K562 (cell line): ENCODE results near the gene PNPLA2. TPM values are rescaled to one million over a fixed set of nuclear protein-coding genes. Genes with fewer than 3 reads are reported as not detected.

Experiments
- ATAC-seq: fragments of 200-7000 bp; cut with Tn5 transposase; 3 replicates; pipeline ENCODE4 v1.9.1; 2020; ENCODE audit warnings: moderate library complexity
- BruUV-seq: library from RNA; stranded (reverse); fragments of 400-500 nt; replicated peaks from 2 replicates; lab custom pipeline; 2021; lab: Mats Ljungman, UMichigan
- CTCF ChIA-PET: fragments of 300-600 bp; formaldehyde crosslinking; extraction: SDS; loops from one replicate; lab custom pipeline; 2021; ENCODE audit warnings: low intra/inter-chr PET ratio; lab: Yijun Ruan, JAX
- POLR2A ChIA-PET: fragments of 300-600, 350-650 bp; sonication (Branson Sonifier 250); formaldehyde crosslinking; extraction: SDS; loops from one replicate; lab custom pipeline; 2021; ENCODE audit warnings: antibody characterized with exemption, inconsistent platforms; lab: Yijun Ruan, JAX
- DNase-seq, 4 experiments: peaks; one replicate each; pipeline versions ENCODE4 v3.0.0 to v3.0.0-alpha.2; 2011 to 2018; ENCODE audit warnings: low spot score in 3 of 4, mixed read lengths in 3 of 4; ENCODE audit errors: extremely low read depth in 1 of 4
- FAIRE-seq: peaks from 2 replicates; lab custom pipeline; 2011; peaks lifted over from hg19 to GRCh38; lab: Jason Lieb, UNC
- H2AFZ ChIP-seq: 2 replicates; pipeline ENCODE4 v1.6.0; 2011; ENCODE audit warnings: low read depth, low read length, control low read depth, inconsistent platforms
- H3K27ac ChIP-seq: fragments of 200-600 bp; 3 replicates; pipeline ENCODE4 v1.8.0; 2011; ENCODE audit warnings: low read depth, mild to moderate bottlenecking, control low read depth, inconsistent platforms, low read length, moderate library complexity, mixed read lengths; ENCODE audit errors: extremely low read depth
- H3K27me3 ChIP-seq, 2 experiments: fragments of 300-600 bp in 1 of 2; 2 replicates in 1 of 2; 3 replicates in 1 of 2; pipeline versions ENCODE4 v1.6.0 to v1.8.0; 2011; ENCODE audit warnings: inconsistent platforms in 2 of 2, low read length in 2 of 2, mild to moderate bottlenecking in 1 of 2, mixed read lengths in 1 of 2, moderate library complexity in 1 of 2; ENCODE audit not compliant: control insufficient read depth in 2 of 2, insufficient read depth in 2 of 2
- H3K36me3 ChIP-seq: fragments of 300-600 bp; 3 replicates; pipeline ENCODE4 v1.8.0; 2011; ENCODE audit warnings: mild to moderate bottlenecking, low read length, inconsistent platforms; ENCODE audit not compliant: control insufficient read depth, insufficient read depth
- H3K4me1 ChIP-seq, 2 experiments: fragments of 200-600 bp in 1 of 2; replicated peaks in 1 of 2; 2 replicates in 1 of 2; 3 replicates in 1 of 2; pipeline versions ENCODE4 v1.5.1 to v1.8.0; 2011; ENCODE audit warnings: inconsistent platforms in 2 of 2, low read length in 2 of 2, mild to moderate bottlenecking in 1 of 2, mixed read lengths in 1 of 2, moderate library complexity in 1 of 2; ENCODE audit not compliant: control insufficient read depth in 2 of 2, insufficient read depth in 2 of 2
- H3K4me2 ChIP-seq: 2 replicates; pipeline ENCODE4 v1.6.1; 2011; ENCODE audit warnings: low read length, control low read depth, inconsistent platforms, mixed read lengths; ENCODE audit not compliant: insufficient read depth
- H3K4me3 ChIP-seq: fragments of 200-600 bp; sonication (generic), shearing (Covaris generic); 2 replicates; pipeline ENCODE4 v1.5.1; 2016; ENCODE audit warnings: control low read depth, inconsistent platforms
- H3K79me2 ChIP-seq: fragments of 200-600 bp; 3 replicates; pipeline ENCODE4 v1.8.0; 2011; ENCODE audit warnings: low read length, inconsistent platforms; ENCODE audit not compliant: control insufficient read depth, insufficient read depth
- H3K9ac ChIP-seq, 2 experiments: 2 replicates each; pipeline versions ENCODE4 v1.6.0 to v1.6.1; 2011; ENCODE audit warnings: low read depth in 2 of 2, low read length in 2 of 2, control low read depth in 1 of 2, inconsistent platforms in 1 of 2, mild to moderate bottlenecking in 1 of 2, mixed read lengths in 1 of 2; ENCODE audit not compliant: insufficient read depth in 1 of 2
- H3K9me1 ChIP-seq: one replicate; pipeline ENCODE4 v1.6.0; 2011; ENCODE audit warnings: inconsistent platforms, mild to moderate bottlenecking, low read length, moderate library complexity; ENCODE audit not compliant: control insufficient read depth, insufficient read depth
- H3K9me3 ChIP-seq: replicated peaks from 2 replicates; pipeline ENCODE4 v1.5.1; 2011; ENCODE audit warnings: low read depth, low read length, inconsistent platforms; ENCODE audit not compliant: control insufficient read depth, insufficient read depth
- H4K20me1 ChIP-seq: replicated peaks from 2 replicates; pipeline ENCODE4 v1.6.1; 2011; ENCODE audit warnings: low read length, inconsistent platforms, mixed read lengths; ENCODE audit not compliant: control insufficient read depth, insufficient read depth
- CTCFL ChIP-seq: IDR thresholded peaks from 2 replicates; pipeline ENCODE4 v1.6.1; 2011; ENCODE audit warnings: borderline replicate concordance, low read depth, mild to moderate bottlenecking, moderate library complexity, low read length; ENCODE audit not compliant: insufficient read depth, poor library complexity, severe bottlenecking
- JUN ChIP-seq, 2 experiments: sonication (generic) in 1 of 2; formaldehyde crosslinking in 1 of 2; IDR thresholded peaks; 2 replicates each; pipeline versions ENCODE4 v1.6.1 to v1.8.0; 2012 to 2022; ENCODE audit warnings: borderline replicate concordance in 2 of 2, mild to moderate bottlenecking in 2 of 2, improper control_type of control experiment in 1 of 2, low read depth in 1 of 2, low read length in 1 of 2, missing genetic modification reagents in 1 of 2
- NRF1 ChIP-seq, 2 experiments: fragments of 450-650 bp; IDR thresholded peaks in 1 of 2; conservative IDR thresholded peaks in 1 of 2; 2 replicates each; pipeline ENCODE4 v1.6.1; 2014; ENCODE audit warnings: mild to moderate bottlenecking in 2 of 2
- SIN3A ChIP-seq, 2 experiments: fragments of 150-350 bp in 1 of 2; IDR thresholded peaks; 2 replicates each; pipeline ENCODE4 v1.6.1; 2011 to 2016; ENCODE audit warnings: borderline replicate concordance in 2 of 2, low read depth in 2 of 2, low read length in 2 of 2, mild to moderate bottlenecking in 2 of 2, moderate library complexity in 2 of 2; ENCODE audit not compliant: control insufficient read depth in 1 of 2
- SIRT6 ChIP-seq: IDR thresholded peaks from one replicate; pipeline ENCODE4 v1.6.1; 2012; ENCODE audit warnings: low read depth, mild to moderate bottlenecking, control low read depth, inconsistent platforms, low read length, moderate library complexity
- SMARCC2 ChIP-seq: fragments of 450-650 bp; IDR thresholded peaks from 2 replicates; pipeline ENCODE4 v1.6.1; 2017; ENCODE audit warnings: antibody characterized with exemption, moderate library complexity, mild to moderate bottlenecking, low read depth
- TSHZ1 ChIP-seq: fragments of 250-450 bp; sonication (Bioruptor Pico); IDR thresholded peaks from 2 replicates; pipeline ENCODE4 v1.4.0; 2020; ENCODE audit warnings: mild to moderate bottlenecking, moderate library complexity
- ZBTB33 ChIP-seq: sonication (generic); formaldehyde crosslinking; IDR thresholded peaks from 2 replicates; pipeline ENCODE4 v1.8.1; 2023; ENCODE audit warnings: mild to moderate bottlenecking, missing genetic modification reagents
- ZC3H8 ChIP-seq: fragments of 450-650 bp; IDR thresholded peaks from 2 replicates; pipeline ENCODE4 v1.6.1; 2017
- ZNF668 ChIP-seq: fragments of 250-450 bp; sonication (Bioruptor Pico); IDR thresholded peaks from 2 replicates; pipeline ENCODE4 v1.8.0; 2022; ENCODE audit warnings: mild to moderate bottlenecking, inconsistent platforms
- WGBS: fragments of 100-300 bp; shearing (Covaris generic); methylation state at CpG from one replicate; pipeline ENCODE4 v1.1.6; 2016; ENCODE audit warnings: low coverage, mixed read lengths; ENCODE audit not compliant: insufficient coverage; ENCODE audit errors: missing lambda C conversion rate; 5-methylcytosine and 5-hydroxymethylcytosine counted together
- in situ Hi-C: fragments of 300-500 bp; cut with MboI; formaldehyde crosslinking; loops from 4 replicates; pipeline ENCODE4 v1.15.0; 2018; ENCODE audit warnings: inconsistent platforms, mixed read lengths
- intact Hi-C: fragments of 100-400 bp; cut with micrococcal nuclease; formaldehyde crosslinking; loops from 2 replicates; pipeline ENCODE4 v1.14.2; 2022
- polyA plus RNA-seq, 8 experiments: library from polyadenylated mRNA; depleted of rRNA in 4 of 8; stranded (reverse) in 5 of 8; unstranded in 3 of 8; fragments of >200 nt; fragmentation: Nextera tagmentation in 2 of 8; fragmentation: Illumina TruSeq in 1 of 8; extraction: Ambion mirVana in 2 of 8; extraction: Trizol in 1 of 8; gene quantifications; 2 replicates each; pipeline versions ENCODE4 v1.2.1 to v1.2.3, GENCODE V29; 2011 to 2014; ENCODE audit warnings: inconsistent platforms in 1 of 8, missing spikeins in 1 of 8
- total RNA-seq, 7 experiments: library from RNA; depleted of rRNA in 6 of 7; stranded (reverse); fragments of >200 nt in 6 of 7; fragmentation: Illumina TruSeq in 2 of 7; extraction: Trizol in 2 of 7; gene quantifications; 2 replicates each; pipeline versions ENCODE4 v1.2.1 to v1.2.3, GENCODE V29; 2011 to 2021; ENCODE audit warnings: low replicate concordance in 1 of 7

Gene PNPLA2
- total and polyA plus RNA-seq, 9 of the 15 experiments (the other 6 are each of a cell fraction or from before 2014, with no cell fraction given): 0.39 to 87.1 (median 8.4) TPM

GRCh38 chr11:863023-863909, 44.6 kb downstream of the PNPLA2 start:
- no peak for FAIRE-seq
- Histone ChIP-seq H3K9ac (peak overlapping the region in 1 of 2 experiments; percentile 33; a peak in 1 of 4 replicates), H3K27ac (no peak overlapping the region), H3K36me3 (peaks cover 5% of the 10 kb centered on the region; the same call in 1 of the 3 replicates), H3K9me1 (peaks cover 5% of the 10 kb centered on the region), H2AFZ (no peak overlapping the region), H4K20me1 (peaks cover 20% of the 10 kb centered on the region), H3K9me3 (no peaks in the 10 kb centered on the region), H3K4me2 (no peak overlapping the region), H3K4me3 (no peak overlapping the region), H3K27me3 (no peaks in the 10 kb centered on the region), H3K79me2 (no peaks in the 10 kb centered on the region), H3K4me1 (peaks cover 14 to 97% of the 10 kb centered on the region in 2 experiments)
- in situ Hi-C loops: no loop called here
- WGBS: 57% methylated on average over 21 of the region's 24 CpGs
- no peak for ATAC-seq
- no peak for DNase-seq
- intact Hi-C loops: no loop called here
- ChIA-PET POLR2A (interaction anchor here (0.7 to 1.0 kb wide), 2 partner anchors 9 to 21 kb away, joined by 3 to 6 read pairs; partner anchors contain the start of genes POLR2L and TSPAN4), CTCF (no interaction called here)
- BruUV-seq: no TSS peak
- TF ChIP-seq SMARCC2: no peak
- 0 out of 4 replicates have a peak, but pooled peaks of 1 of the 2 experiments have one; percentile 8 for TF ChIP-seq SIN3A (IDR thresholded peaks at IDR 0.05; ENCODE audit: borderline replicate concordance in 2 of 2, control insufficient read depth in 1 of 2, low read depth in 2 of 2, low read length in 2 of 2)
- no peak for TF ChIP-seq JUN (IDR thresholded peaks at IDR 0.05; ENCODE audit: borderline replicate concordance, low read depth, low read length)
- no peak for TF ChIP-seq JUN (CRISPR knock-in tag; IDR thresholded peaks at IDR 0.05; ENCODE audit: borderline replicate concordance)
- peak; percentile 60 for TF ChIP-seq SIRT6
- no peak for TF ChIP-seq ZNF668 (CRISPR knock-in tag)
- no peak for TF ChIP-seq TSHZ1 (CRISPR knock-in tag)
- TF ChIP-seq ZC3H8: no peak
- peak; percentile 51 to 55 for TF ChIP-seq NRF1 (conservative IDR thresholded peaks at IDR 0.05 in 1 of 2, IDR thresholded peaks at IDR 0.05 in 1 of 2)
- no peak for TF ChIP-seq CTCFL
- 0 out of 2 replicates have a peak, but pooled peaks have one; percentile 30 for TF ChIP-seq ZBTB33
